Central memory CD8-positive, alpha-beta T cell (primary cell): ENCODE results near the gene PPP1R15A.
"Not testable (repeated sequence)": the region's sequence is repeated elsewhere in the genome, so short reads cannot be mapped to it uniquely, and the experiment has no call there.

Source experiments
- ATAC-seq: fragments of 150-1000 bp; cut with Tn5 transposase; replicated peaks from 2 replicates; pipeline ENCODE4 v1.10.0; 2022; ENCODE audit warnings: mild to moderate bottlenecking, moderate FRiP score, moderate number of reproducible peaks; ENCODE audit not compliant: poor library complexity, severe bottlenecking; ENCODE audit errors: extremely low read depth
- DNase-seq, 2 donors: peaks; one replicate each; pipeline ENCODE4 v3.0.0; 2021; ENCODE audit warnings: low spot score in 2 of 2
- H3K27ac Mint-ChIP-seq: one replicate; pipeline ENCODE4 v1.8.0; 2022; ENCODE audit warnings: low read depth, mild to moderate bottlenecking, moderate library complexity, mixed read lengths
- H3K27me3 Mint-ChIP-seq: one replicate; pipeline ENCODE4 v1.8.0; 2022; ENCODE audit warnings: mixed read lengths
- H3K36me3 Mint-ChIP-seq: one replicate; pipeline ENCODE4 v1.8.0; 2022; ENCODE audit warnings: mild to moderate bottlenecking, moderate library complexity, mixed read lengths; ENCODE audit not compliant: insufficient read depth
- H3K4me1 Mint-ChIP-seq: one replicate; pipeline ENCODE4 v1.8.0; 2022; ENCODE audit warnings: mixed read lengths
- H3K4me3 Mint-ChIP-seq: one replicate; pipeline ENCODE4 v1.8.0; 2022; ENCODE audit warnings: mild to moderate bottlenecking, moderate library complexity, mixed read lengths
- H3K9me3 Mint-ChIP-seq: one replicate; pipeline ENCODE4 v1.8.0; 2022; ENCODE audit warnings: mixed read lengths

Gene PPP1R15A

GRCh38 chr19:48877855-48878195 lies 5.6 kb downstream of the PPP1R15A start:
- H3K27ac Mint-ChIP-seq: peak overlapping the region; percentile 100
- H3K4me1 Mint-ChIP-seq: peaks cover 45% of the 10 kb centered on the region
- peaks cover 88% of the 10 kb centered on the region for H3K36me3 Mint-ChIP-seq
- H3K27me3 Mint-ChIP-seq: no peaks in the 10 kb centered on the region
- ATAC-seq: no peak
- no peak for DNase-seq
- H3K4me3 Mint-ChIP-seq: peak overlapping the region; percentile 8
- no peaks in the 10 kb centered on the region for H3K9me3 Mint-ChIP-seq

- peaks cover 39% of the 10 kb centered on the region for H3K4me1 Mint-ChIP-seq
- peak overlapping the region; percentile 100 for H3K27ac Mint-ChIP-seq
- ATAC-seq (no peak), DNase-seq (no peak)
- peaks cover 82% of the 10 kb centered on the region for H3K36me3 Mint-ChIP-seq
- H3K4me3 Mint-ChIP-seq: peak overlapping the region; percentile 8
- H3K9me3 Mint-ChIP-seq: no peaks in the 10 kb centered on the region
- no peaks in the 10 kb centered on the region for H3K27me3 Mint-ChIP-seq
These were observed 6.2 kb downstream of the PPP1R15A start for GRCh38 chr19:48878196-48879024.

- no peaks in the 10 kb centered on the region for H3K9me3 Mint-ChIP-seq
- H3K4me1 Mint-ChIP-seq: peaks cover 32% of the 10 kb centered on the region
- no peak overlapping the region for H3K4me3 Mint-ChIP-seq
- H3K27me3 Mint-ChIP-seq: no peaks in the 10 kb centered on the region
- DNase-seq (no peak), ATAC-seq (no peak)
- H3K36me3 Mint-ChIP-seq: peaks cover 79% of the 10 kb centered on the region
- peak overlapping the region; percentile 62 for H3K27ac Mint-ChIP-seq
These were observed 6.9 kb downstream of the PPP1R15A start for GRCh38 chr19:48879025-48879637.

GRCh38 chr19:48879696-48880095 lies 7.5 kb downstream of the PPP1R15A start:
- H3K27me3 Mint-ChIP-seq, DNase-seq, H3K4me3 Mint-ChIP-seq, ATAC-seq, H3K9me3 Mint-ChIP-seq: not testable (repeated sequence)
- peak overlapping the region; percentile 62 for H3K27ac Mint-ChIP-seq
- H3K36me3 Mint-ChIP-seq: peaks cover 74% of the 10 kb centered on the region
- H3K4me1 Mint-ChIP-seq: peaks cover 26% of the 10 kb centered on the region

GRCh38 chr19:48881741-48882657 lies 9.8 kb downstream of the PPP1R15A start:
- H3K27ac Mint-ChIP-seq: peak overlapping the region; percentile 87
- H3K4me3 Mint-ChIP-seq: peak overlapping the region; percentile 23
- peaks cover 8% of the 10 kb centered on the region for H3K4me1 Mint-ChIP-seq

GRCh38 chr19:48883726-48884125 lies 11.5 kb downstream of the PPP1R15A start:
- peaks cover 35% of the 10 kb centered on the region for H3K36me3 Mint-ChIP-seq
- peak overlapping the region; percentile 8 for H3K4me3 Mint-ChIP-seq
- no peaks in the 10 kb centered on the region for H3K9me3 Mint-ChIP-seq
- H3K4me1 Mint-ChIP-seq: no peaks in the 10 kb centered on the region
- DNase-seq: no peak
- ATAC-seq: no peak
- peak overlapping the region; percentile 87 for H3K27ac Mint-ChIP-seq
- H3K27me3 Mint-ChIP-seq: no peaks in the 10 kb centered on the region

More at GRCh38 chr19:48881741-48882657, 9.8 kb downstream of the PPP1R15A start:
- no peaks in the 10 kb centered on the region for H3K27me3 Mint-ChIP-seq
- H3K36me3 Mint-ChIP-seq: peaks cover 52% of the 10 kb centered on the region
- ATAC-seq (peak; percentile 37), DNase-seq (no peak)
- no peaks in the 10 kb centered on the region for H3K9me3 Mint-ChIP-seq

GRCh38 chr19:48887861-48888612 lies 15.8 kb downstream of the PPP1R15A start:
- Mint-ChIP-seq H3K36me3 (peaks cover 4% of the 10 kb centered on the region), H3K4me3 (no peak overlapping the region), H3K27ac (no peak overlapping the region), H3K4me1 (no peaks in the 10 kb centered on the region), H3K27me3 (peaks cover 29% of the 10 kb centered on the region), H3K9me3 (no peaks in the 10 kb centered on the region)
- DNase-seq (no peak), ATAC-seq (no peak)

- H3K4me1 Mint-ChIP-seq, H3K9me3 Mint-ChIP-seq, H3K36me3 Mint-ChIP-seq, ATAC-seq, DNase-seq, H3K27ac Mint-ChIP-seq, H3K4me3 Mint-ChIP-seq: not testable (repeated sequence)
- H3K27me3 Mint-ChIP-seq: peaks cover 39% of the 10 kb centered on the region
These were observed 17.3 kb downstream of the PPP1R15A start for GRCh38 chr19:48889496-48889895.

- Mint-ChIP-seq H3K9me3 (no peaks in the 10 kb centered on the region), H3K36me3 (no peaks in the 10 kb centered on the region), H3K27ac (no peak overlapping the region), H3K4me3 (no peak overlapping the region), H3K27me3 (peaks cover 49% of the 10 kb centered on the region), H3K4me1 (no peaks in the 10 kb centered on the region)
- DNase-seq: no peak
- ATAC-seq: no peak
These were observed 18.3 kb downstream of the PPP1R15A start for GRCh38 chr19:48890551-48890950.

GRCh38 chr19:48895226-48895625 lies 23.0 kb downstream of the PPP1R15A start:
- DNase-seq (no peak), ATAC-seq (no peak)
- no peak overlapping the region for H3K4me3 Mint-ChIP-seq
- no peaks in the 10 kb centered on the region for H3K9me3 Mint-ChIP-seq
- H3K27me3 Mint-ChIP-seq: peaks cover 61% of the 10 kb centered on the region
- peaks cover 2% of the 10 kb centered on the region for H3K36me3 Mint-ChIP-seq
- peaks cover 17% of the 10 kb centered on the region for H3K4me1 Mint-ChIP-seq
- no peak overlapping the region for H3K27ac Mint-ChIP-seq

- H3K4me1 Mint-ChIP-seq: peaks cover 24% of the 10 kb centered on the region
- ATAC-seq (no peak), DNase-seq (no peak)
- no peaks in the 10 kb centered on the region for H3K9me3 Mint-ChIP-seq
- H3K4me3 Mint-ChIP-seq: peak overlapping the region; percentile 27
- H3K36me3 Mint-ChIP-seq: peaks cover 8% of the 10 kb centered on the region
- peaks cover 51% of the 10 kb centered on the region for H3K27me3 Mint-ChIP-seq
- no peak overlapping the region for H3K27ac Mint-ChIP-seq
These were observed 24.0 kb downstream of the PPP1R15A start for GRCh38 chr19:48896191-48896720.

- Mint-ChIP-seq H3K36me3 (peaks cover 10% of the 10 kb centered on the region), H3K9me3 (no peaks in the 10 kb centered on the region), H3K4me1 (peaks cover 32% of the 10 kb centered on the region), H3K4me3 (no peak overlapping the region), H3K27me3 (peaks cover 42% of the 10 kb centered on the region), H3K27ac (peak overlapping the region; percentile 41)
- ATAC-seq (no peak), DNase-seq (no peak)
These were observed 25.0 kb downstream of the PPP1R15A start for GRCh38 chr19:48897181-48897580.
